ENCODE measurements around the gene ITPRIPL2.

The ITPRIPL2 gene

GRCh38 chr16:19142939-19143598 is 29.3 kb downstream of the ITPRIPL2 start:
- DNase-seq (ENCODE audit: low read depth in 3 of 3, low spot score in 1 of 3), result no peak

- DNase-seq (ENCODE audit: low read depth in 3 of 3, low spot score in 1 of 3), result no peak
These were observed 29.8 kb downstream of the ITPRIPL2 start for GRCh38 chr16:19143599-19143956.

GRCh38 chr16:19145010-19145409 is 31.2 kb downstream of the ITPRIPL2 start:
- DNase-seq (ENCODE audit: low read depth in 3 of 3, low spot score in 1 of 3), result no peak

GRCh38 chr16:19147126-19147525 is 33.4 kb downstream of the ITPRIPL2 start:
- DNase-seq (ENCODE audit: low read depth in 3 of 3, low spot score in 1 of 3), result no peak

- DNase-seq (ENCODE audit: low read depth in 3 of 3, low spot score in 1 of 3), result no peak
These were observed 33.9 kb downstream of the ITPRIPL2 start for GRCh38 chr16:19147627-19148026.

GRCh38 chr16:19148189-19148588 is 34.4 kb downstream of the ITPRIPL2 start:
- no peak for DNase-seq (ENCODE audit: low read depth in 3 of 3, low spot score in 1 of 3)

- no peak for DNase-seq (ENCODE audit: low read depth in 3 of 3, low spot score in 1 of 3)
These were observed 37.5 kb downstream of the ITPRIPL2 start for GRCh38 chr16:19151310-19151709.

GRCh38 chr16:19152042-19152441 is 38.3 kb downstream of the ITPRIPL2 start:
- DNase-seq (ENCODE audit: low read depth in 3 of 3, low spot score in 1 of 3), result no peak

GRCh38 chr16:19153876-19154275 is 40.1 kb downstream of the ITPRIPL2 start:
- no peak for DNase-seq (ENCODE audit: low read depth in 3 of 3, low spot score in 1 of 3)

GRCh38 chr16:19162085-19162484 is 48.3 kb downstream of the ITPRIPL2 start:
- DNase-seq (ENCODE audit: low read depth in 3 of 3, low spot score in 1 of 3), result no peak

GRCh38 chr16:19163215-19163614 is 49.5 kb downstream of the ITPRIPL2 start:
- no peak for DNase-seq (ENCODE audit: low read depth in 3 of 3, low spot score in 1 of 3)

GRCh38 chr16:19164285-19164684 is 50.5 kb downstream of the ITPRIPL2 start:
- no peak for DNase-seq (ENCODE audit: low read depth in 3 of 3, low spot score in 1 of 3)

GRCh38 chr16:19165101-19165500 is 51.3 kb downstream of the ITPRIPL2 start:
- no peak for DNase-seq (ENCODE audit: low read depth in 3 of 3, low spot score in 1 of 3)

GRCh38 chr16:19166500-19166899 is 52.7 kb downstream of the ITPRIPL2 start:
- DNase-seq (ENCODE audit: low read depth in 3 of 3, low spot score in 1 of 3), result no peak

- DNase-seq (ENCODE audit: low read depth in 3 of 3, low spot score in 1 of 3), result no peak
These were observed 54.1 kb downstream of the ITPRIPL2 start, which contains the start of gene SYT17 for GRCh38 chr16:19167710-19168370. TSS of gene SYT17 (plus strand) at chr16:19168240. CDS start at chr16:19168647, 407 bp downstream.

GRCh38 chr16:19168371-19169081 is 54.8 kb downstream of the ITPRIPL2 start:
- no peak for DNase-seq (ENCODE audit: low read depth in 3 of 3, low spot score in 1 of 3)

- DNase-seq (ENCODE audit: low read depth in 3 of 3, low spot score in 1 of 3), result no peak
These were observed 55.4 kb downstream of the ITPRIPL2 start for GRCh38 chr16:19169082-19169639.

GRCh38 chr16:19170043-19170655 is 56.4 kb downstream of the ITPRIPL2 start:
- DNase-seq (ENCODE audit: low read depth in 3 of 3, low spot score in 1 of 3), result no peak

Measured in stimulated activated CD4-positive, alpha-beta T cell treated with anti-CD3 and anti-CD28 coated beads, TNF-alpha, amount 100 ng/mL, for 1 hour (primary cell).